Progenitor cell of endocrine pancreas (in vitro differentiated cells): Measurements from ENCODE around the gene HHIP. TPM values are rescaled to one million over a fixed set of nuclear protein-coding genes. Genes with fewer than 3 reads are reported as not detected.

ENCODE experiments used
- DNase-seq: peaks from one replicate; pipeline ENCODE4 v3.0.0; 2021; ENCODE audit warnings: low spot score; ENCODE audit not compliant: unreplicated experiment
- H3K27ac Mint-ChIP-seq: 2 replicates; pipeline ENCODE4 v1.8.0; 2021; ENCODE audit warnings: mild to moderate bottlenecking, moderate library complexity, mixed read lengths
- H3K27me3 Mint-ChIP-seq: 2 replicates; pipeline ENCODE4 v1.8.0; 2021; ENCODE audit warnings: mixed read lengths
- H3K36me3 Mint-ChIP-seq: 2 replicates; pipeline ENCODE4 v1.8.0; 2022; ENCODE audit warnings: mixed read lengths; ENCODE audit not compliant: insufficient read depth
- H3K4me1 Mint-ChIP-seq: 2 replicates; pipeline ENCODE4 v1.8.0; 2021; ENCODE audit warnings: low read depth, mixed read lengths
- H3K4me3 Mint-ChIP-seq: 2 replicates; pipeline ENCODE4 v1.8.0; 2021; ENCODE audit warnings: low read depth, mild to moderate bottlenecking, moderate library complexity, mixed read lengths
- H3K9me3 Mint-ChIP-seq: 2 replicates; pipeline ENCODE4 v1.8.0; 2021; ENCODE audit warnings: low read depth, mixed read lengths
- CTCF ChIP-seq: fragments of 200-600 bp; sonication (generic); IDR thresholded peaks from one replicate; pipeline ENCODE4 v1.5.0; 2021; ENCODE audit warnings: antibody characterized with exemption, mild to moderate bottlenecking; ENCODE audit not compliant: unreplicated experiment
- total RNA-seq: library from RNA; stranded (reverse); gene quantifications from 2 replicates; pipeline ENCODE4 v1.2.1, GENCODE V29; 2021

Gene HHIP
- total RNA-seq, 1 donor from 2014 or later = 0.22 TPM

- no peak for DNase-seq
- no peaks in the 10 kb centered on the region for H3K4me1 Mint-ChIP-seq
- H3K27me3 Mint-ChIP-seq = no peaks in the 10 kb centered on the region
- no peaks in the 10 kb centered on the region for H3K9me3 Mint-ChIP-seq
- no peak overlapping the region for H3K27ac Mint-ChIP-seq
- no peak for TF ChIP-seq CTCF
- H3K4me3 Mint-ChIP-seq = no peak overlapping the region
- H3K36me3 Mint-ChIP-seq = no peaks in the 10 kb centered on the region
Observed at GRCh38 chr4:144614850-144615585, 30.9 kb upstream of the HHIP start.

GRCh38 chr4:144621681-144622080 is 24.3 kb upstream of the HHIP start:
- TF ChIP-seq CTCF = no peak
- H3K27me3 Mint-ChIP-seq = no peaks in the 10 kb centered on the region
- no peak for DNase-seq
- H3K4me3 Mint-ChIP-seq = no peak overlapping the region
- no peaks in the 10 kb centered on the region for H3K9me3 Mint-ChIP-seq
- H3K4me1 Mint-ChIP-seq = no peaks in the 10 kb centered on the region
- H3K27ac Mint-ChIP-seq = no peak overlapping the region
- H3K36me3 Mint-ChIP-seq = no peaks in the 10 kb centered on the region

- Mint-ChIP-seq H3K4me3 (no peak overlapping the region), H3K4me1 (no peaks in the 10 kb centered on the region), H3K9me3 (no peaks in the 10 kb centered on the region), H3K36me3 (no peaks in the 10 kb centered on the region), H3K27ac (no peak overlapping the region), H3K27me3 (no peaks in the 10 kb centered on the region)
- DNase-seq = no peak
- no peak for TF ChIP-seq CTCF
Observed at GRCh38 chr4:144627663-144628076, 18.3 kb upstream of the HHIP start.

GRCh38 chr4:144633215-144633614 is 12.7 kb upstream of the HHIP start:
- H3K36me3 Mint-ChIP-seq = no peaks in the 10 kb centered on the region
- peaks cover 3% of the 10 kb centered on the region for H3K9me3 Mint-ChIP-seq
- no peak for DNase-seq
- H3K27ac Mint-ChIP-seq = no peak overlapping the region
- H3K4me1 Mint-ChIP-seq = peaks cover 3% of the 10 kb centered on the region
- no peak overlapping the region for H3K4me3 Mint-ChIP-seq
- H3K27me3 Mint-ChIP-seq = peaks cover 8% of the 10 kb centered on the region
- TF ChIP-seq CTCF = no peak

GRCh38 chr4:144634978-144635747 is 10.8 kb upstream of the HHIP start:
- H3K27me3 Mint-ChIP-seq = peaks cover 20% of the 10 kb centered on the region
- H3K4me3 Mint-ChIP-seq = no peak overlapping the region
- peaks cover 3% of the 10 kb centered on the region for H3K9me3 Mint-ChIP-seq
- H3K4me1 Mint-ChIP-seq = peaks cover 3% of the 10 kb centered on the region
- no peak for DNase-seq
- H3K27ac Mint-ChIP-seq = no peak overlapping the region
- TF ChIP-seq CTCF = no peak
- H3K36me3 Mint-ChIP-seq = no peaks in the 10 kb centered on the region
